Superior temporal gyrus (tissue), 1 donor: ENCODE measurements around the gene ACTL8.
"Not testable (repeated sequence)": the region's sequence is repeated elsewhere in the genome, so short reads cannot be mapped to it uniquely, and the experiment has no call there.

Experiments used
- DNase-seq: peaks from one replicate; pipeline ENCODE4 v3.0.0-alpha.2; 2016; ENCODE audit errors: extremely low spot score

ACTL8 gene

DNA sequence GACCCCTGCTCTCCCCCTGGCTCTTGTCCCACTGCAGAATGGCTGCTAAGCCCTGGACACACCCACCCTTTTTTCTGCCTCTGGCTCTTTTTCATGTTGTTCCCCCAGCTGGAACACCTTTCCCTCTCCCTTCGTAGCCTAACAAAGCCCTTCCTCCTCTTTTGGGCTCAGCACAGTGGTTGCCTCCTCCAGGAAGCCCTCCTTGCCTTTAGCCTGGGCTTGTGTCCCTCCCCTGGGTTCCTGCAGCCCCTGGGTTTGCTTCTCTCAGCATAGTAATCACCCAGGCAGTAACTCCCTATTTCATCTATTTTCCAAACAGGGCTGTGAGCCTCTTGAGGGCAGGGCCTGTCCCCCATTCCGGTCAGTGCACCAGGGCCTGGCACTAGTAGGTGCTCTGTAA lies 19.8 kb upstream of the ACTL8 start:
- DNase-seq: no peak

- no peak for DNase-seq
These were observed 19.3 kb upstream of the ACTL8 start for GRCh38 chr1:17735793-17736192.

DNA sequence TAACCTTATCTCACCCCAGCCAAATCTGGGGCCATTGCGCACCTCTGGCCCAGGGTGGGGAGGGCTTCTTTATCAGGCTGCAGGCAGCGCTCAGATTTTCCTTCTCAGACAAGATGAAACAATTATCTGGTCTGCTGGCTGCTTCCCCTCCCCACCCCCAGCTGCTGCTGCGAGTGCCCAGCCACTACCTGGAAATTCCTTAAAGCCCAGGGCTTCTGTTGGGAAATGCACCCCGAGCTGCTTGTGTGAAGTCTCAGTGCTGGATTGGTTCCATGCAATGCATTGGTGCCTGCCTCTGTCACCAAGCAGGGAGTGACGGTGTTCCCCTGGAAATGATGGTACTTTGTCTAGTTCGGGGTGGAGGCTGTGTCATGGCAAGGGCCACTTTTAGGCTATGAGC lies 18.5 kb upstream of the ACTL8 start:
- DNase-seq: no peak

GRCh38 chr1:17739050-17739449 lies 16.1 kb upstream of the ACTL8 start:
- no peak for DNase-seq

DNA sequence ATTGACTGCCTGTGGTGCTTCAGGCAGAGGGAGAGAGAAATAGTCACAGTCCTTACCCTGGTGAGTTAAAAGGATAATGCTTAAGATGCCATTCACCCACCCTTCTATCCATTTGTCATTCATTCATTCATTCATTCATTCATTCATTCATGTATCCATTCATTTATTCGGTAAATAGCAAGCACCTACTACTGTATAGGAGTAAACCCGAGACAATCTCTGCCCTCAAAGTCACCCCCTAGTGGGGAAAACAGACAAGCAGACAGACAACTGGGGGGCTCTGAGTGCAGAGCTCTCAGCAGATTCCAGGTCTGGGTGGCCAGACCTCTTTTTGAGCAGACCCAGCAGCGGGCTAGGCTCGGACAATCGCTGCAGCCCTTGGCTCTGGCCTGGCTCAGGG lies 14.1 kb upstream of the ACTL8 start:
- no peak for DNase-seq

GRCh38 chr1:17742583-17742982 lies 12.6 kb upstream of the ACTL8 start:
- peak; percentile 14 for DNase-seq

- no peak for DNase-seq
These were observed 12.0 kb upstream of the ACTL8 start for GRCh38 chr1:17743008-17743647.

GRCh38 chr1:17743925-17744324 lies 11.2 kb upstream of the ACTL8 start:
- no peak for DNase-seq

DNA sequence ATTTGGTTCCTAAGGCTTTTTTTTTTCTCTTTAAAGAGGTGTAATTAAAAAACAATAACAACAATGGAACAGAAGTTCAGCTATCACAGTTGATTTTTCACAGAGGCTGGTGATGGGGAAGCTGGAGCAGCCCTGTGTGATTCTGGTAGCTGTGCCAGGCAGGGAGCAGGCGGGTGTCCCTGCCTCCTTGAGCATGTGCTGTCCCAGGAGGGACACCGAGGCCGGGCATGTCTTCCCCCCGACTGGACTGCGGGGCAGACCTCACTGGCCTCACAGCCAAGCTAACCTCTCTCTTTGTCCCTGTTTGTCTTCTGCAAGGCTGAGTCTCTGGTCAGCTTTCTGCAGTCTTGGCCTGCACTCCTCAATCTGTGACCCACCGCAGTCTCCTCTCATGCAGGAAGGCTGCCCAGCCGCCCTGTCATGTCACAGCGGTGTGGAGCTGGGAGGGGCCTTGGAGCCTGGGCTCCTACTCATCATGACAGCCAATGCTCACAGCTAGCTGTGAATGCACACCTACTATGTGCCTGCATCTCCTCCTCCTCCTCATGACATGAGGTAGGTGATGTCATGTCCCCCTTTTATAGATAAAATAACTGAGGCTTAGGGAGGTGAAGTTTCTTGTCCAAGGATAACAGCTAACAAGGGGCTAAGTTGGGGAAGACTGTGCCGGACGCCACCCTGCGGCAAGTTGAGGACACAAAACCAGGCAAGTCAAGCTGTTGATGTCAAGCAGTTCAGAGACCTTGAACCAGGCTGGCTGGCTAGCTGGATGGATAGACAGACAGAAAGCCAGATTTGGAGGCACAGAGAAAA lies 10.3 kb upstream of the ACTL8 start:
- no peak for DNase-seq

- no peak for DNase-seq
These were observed 9.6 kb upstream of the ACTL8 start for GRCh38 chr1:17745479-17745955.

- not testable (repeated sequence) for DNase-seq
These were observed 8.9 kb upstream of the ACTL8 start for GRCh38 chr1:17746281-17746680.

GRCh38 chr1:17746920-17747319 lies 8.2 kb upstream of the ACTL8 start:
- DNase-seq: no peak

- no peak for DNase-seq
These were observed 4.8 kb upstream of the ACTL8 start for GRCh38 chr1:17750333-17750732.

DNA sequence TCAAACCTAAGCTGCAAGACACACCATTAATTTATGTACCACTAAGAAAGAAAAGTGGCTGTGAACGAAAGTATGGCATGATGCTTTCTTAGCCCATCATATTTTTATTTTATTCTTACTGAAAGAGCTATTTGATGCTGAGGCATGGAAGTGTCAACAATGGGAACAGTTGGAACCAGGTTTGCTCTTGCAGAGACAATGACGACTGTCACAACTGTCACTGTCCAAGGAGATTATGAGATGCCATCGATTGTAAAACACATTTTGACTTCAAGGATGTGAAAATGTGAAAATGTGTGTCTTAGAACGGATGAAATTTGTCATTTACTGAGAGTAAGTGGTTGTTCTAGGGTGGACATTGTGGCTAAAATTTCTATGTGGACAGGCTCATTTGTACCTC lies 2.8 kb upstream of the ACTL8 start:
- no peak for DNase-seq

DNA sequence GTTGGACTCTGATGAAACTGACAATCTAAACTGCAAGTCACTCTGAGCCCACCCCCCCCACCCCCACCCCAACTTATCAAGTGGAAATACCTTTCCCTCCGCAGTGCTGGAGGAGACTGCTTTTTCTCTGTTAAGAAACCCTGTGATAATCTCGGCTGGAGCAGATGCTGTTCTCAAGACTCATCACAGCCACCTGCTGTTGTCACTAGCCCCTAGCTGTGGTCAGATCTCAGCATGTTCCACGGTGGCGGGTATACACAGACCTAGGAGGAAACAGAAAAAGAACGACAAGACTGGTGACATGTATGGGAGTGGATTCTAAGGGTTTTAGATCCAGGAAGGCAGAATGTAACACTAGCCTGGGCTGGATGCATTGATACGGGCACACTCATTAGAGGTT lies 2.3 kb downstream of the ACTL8 start:
- DNase-seq: no peak

DNA sequence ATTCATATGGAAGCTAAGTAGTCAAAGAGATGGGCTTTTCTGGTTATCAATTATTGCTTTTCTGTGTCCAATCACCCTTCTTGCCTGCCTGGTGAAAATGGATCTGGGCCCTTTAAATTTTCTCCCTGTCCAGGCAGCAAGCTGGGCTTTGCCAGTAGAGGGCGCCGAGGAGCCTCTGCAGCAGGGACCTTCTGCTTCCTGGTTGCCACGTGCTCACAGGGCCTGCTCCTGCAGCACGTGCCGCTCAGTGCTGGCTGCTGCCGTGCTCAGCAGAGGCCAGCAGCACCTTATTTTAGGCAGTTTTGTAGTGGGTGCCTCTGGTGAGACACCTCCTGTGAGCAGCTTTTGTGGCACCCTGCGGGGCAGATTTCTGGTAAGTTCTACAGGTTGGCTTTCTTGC lies 4.0 kb downstream of the ACTL8 start:
- DNase-seq: no peak

DNA sequence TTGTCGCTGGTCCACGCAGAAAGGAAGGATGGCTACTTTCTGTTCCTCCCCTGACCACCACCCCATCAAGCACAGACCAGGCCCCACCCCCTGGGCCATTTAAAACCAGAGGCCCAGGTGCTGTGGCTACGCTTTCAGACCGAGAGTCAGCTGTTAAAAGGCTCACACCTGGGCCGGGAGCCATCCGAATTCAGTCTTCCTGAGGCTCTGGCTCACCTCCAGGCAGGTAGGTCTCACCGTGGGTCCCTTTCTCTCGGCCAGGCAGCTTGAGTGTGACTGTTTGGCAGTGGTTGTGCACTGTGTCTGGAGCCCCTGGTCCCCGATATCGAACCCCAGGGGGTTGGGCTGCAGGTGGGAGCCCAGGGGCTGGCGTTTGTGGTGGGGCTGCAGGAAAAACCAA lies 7.2 kb downstream of the ACTL8 start:
- no peak for DNase-seq

DNA sequence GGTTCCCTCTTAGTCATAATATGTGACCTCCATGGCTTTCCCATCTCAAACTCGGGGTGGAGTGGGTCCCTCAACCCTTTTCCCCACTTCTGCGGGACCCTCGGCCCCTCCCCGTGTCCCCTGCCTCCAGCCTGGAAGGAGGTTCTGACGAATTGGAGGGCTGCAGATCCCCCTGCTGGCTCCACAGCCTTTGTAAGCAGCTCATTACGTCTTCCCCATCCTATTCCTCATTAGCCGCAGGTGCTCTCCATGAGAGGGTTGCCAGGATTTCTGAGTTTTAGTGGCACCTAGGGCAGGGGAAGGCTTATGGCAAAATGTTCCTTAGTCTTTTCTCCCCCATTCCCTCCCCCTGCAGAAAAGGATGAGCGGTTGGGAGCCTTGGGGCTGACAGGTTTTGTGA lies 8.3 kb downstream of the ACTL8 start:
- no peak for DNase-seq

DNA sequence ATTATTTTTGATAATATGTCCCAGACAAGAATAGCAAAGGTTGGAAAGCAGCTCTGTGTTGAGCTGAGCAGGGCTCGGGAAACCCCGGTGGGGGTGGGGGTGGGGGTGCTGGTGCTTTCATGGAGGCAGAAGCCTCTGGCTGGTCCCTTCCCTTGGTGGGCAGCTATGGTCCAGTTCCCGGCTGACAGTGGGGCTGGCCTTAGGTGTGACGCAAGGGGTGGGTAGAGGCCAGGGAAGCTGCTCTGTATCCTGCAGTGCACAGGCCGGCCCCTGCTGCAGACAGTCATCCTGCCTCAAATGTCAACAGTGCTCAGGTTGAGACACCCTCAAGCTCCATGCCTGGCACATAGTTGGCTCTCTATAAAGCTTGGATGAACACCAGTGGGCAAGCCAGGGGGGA lies 8.9 kb downstream of the ACTL8 start:
- no peak for DNase-seq

GRCh38 chr1:17764591-17764990 lies 9.5 kb downstream of the ACTL8 start:
- no peak for DNase-seq

- DNase-seq: no peak
These were observed 10.6 kb downstream of the ACTL8 start for GRCh38 chr1:17765444-17766411.

DNA sequence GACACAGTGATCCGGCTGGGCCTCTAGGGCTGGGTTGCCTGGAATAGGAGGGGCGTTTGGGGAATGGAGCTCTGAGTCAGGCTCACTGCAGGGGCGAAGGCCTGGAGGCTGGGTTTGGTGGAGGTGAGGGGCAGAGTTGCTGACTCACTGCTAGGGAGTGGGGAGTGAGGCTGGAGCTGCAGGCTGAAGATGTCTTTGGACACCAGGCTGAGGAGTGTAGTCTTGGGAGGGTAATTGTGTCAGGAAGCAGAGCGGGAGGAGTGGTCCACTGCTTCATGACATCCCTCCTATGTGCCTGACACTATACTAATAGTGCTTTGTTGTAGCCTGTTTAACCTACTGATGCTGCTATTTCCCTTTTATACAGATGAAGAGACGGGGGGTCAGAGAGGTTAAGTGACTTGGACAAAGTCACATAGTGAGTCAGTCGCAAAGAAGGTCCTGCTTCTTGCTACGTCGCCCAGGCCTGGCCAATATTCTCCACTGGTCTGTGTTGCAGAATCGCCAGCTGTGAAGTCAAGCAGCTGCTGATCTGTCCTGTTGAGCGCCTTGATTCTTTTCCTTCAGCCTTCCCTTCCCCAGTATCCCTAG lies 13.6 kb downstream of the ACTL8 start:
- no peak for DNase-seq
